ENCODE data around the gene GNA12.

GRCh38 chr7:2870471-2870931 is 26.4 kb upstream of the GNA12 start:
- TF ChIP-seq, protein P1, sequence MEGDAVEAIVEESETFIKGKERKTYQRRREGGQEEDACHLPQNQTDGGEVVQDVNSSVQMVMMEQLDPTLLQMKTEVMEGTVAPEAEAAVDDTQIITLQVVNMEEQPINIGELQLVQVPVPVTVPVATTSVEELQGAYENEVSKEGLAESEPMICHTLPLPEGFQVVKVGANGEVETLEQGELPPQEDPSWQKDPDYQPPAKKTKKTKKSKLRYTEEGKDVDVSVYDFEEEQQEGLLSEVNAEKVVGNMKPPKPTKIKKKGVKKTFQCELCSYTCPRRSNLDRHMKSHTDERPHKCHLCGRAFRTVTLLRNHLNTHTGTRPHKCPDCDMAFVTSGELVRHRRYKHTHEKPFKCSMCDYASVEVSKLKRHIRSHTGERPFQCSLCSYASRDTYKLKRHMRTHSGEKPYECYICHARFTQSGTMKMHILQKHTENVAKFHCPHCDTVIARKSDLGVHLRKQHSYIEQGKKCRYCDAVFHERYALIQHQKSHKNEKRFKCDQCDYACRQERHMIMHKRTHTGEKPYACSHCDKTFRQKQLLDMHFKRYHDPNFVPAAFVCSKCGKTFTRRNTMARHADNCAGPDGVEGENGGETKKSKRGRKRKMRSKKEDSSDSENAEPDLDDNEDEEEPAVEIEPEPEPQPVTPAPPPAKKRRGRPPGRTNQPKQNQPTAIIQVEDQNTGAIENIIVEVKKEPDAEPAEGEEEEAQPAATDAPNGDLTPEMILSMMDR (IDR thresholded peaks at IDR 0.05), result no peak
- TF ChIP-seq POLR2A (IDR thresholded peaks at IDR 0.05), result no peak
